HG02610 (cell line): Measurements from ENCODE around the gene ZNF212.

Experiments
- ATAC-seq: cut with Tn5 transposase; IDR thresholded peaks from one replicate; pipeline ENCODE4 v1.9.1; 2021; ENCODE audit warnings: mild to moderate bottlenecking, moderate library complexity; ENCODE audit not compliant: unreplicated experiment

The ZNF212 gene

DNA sequence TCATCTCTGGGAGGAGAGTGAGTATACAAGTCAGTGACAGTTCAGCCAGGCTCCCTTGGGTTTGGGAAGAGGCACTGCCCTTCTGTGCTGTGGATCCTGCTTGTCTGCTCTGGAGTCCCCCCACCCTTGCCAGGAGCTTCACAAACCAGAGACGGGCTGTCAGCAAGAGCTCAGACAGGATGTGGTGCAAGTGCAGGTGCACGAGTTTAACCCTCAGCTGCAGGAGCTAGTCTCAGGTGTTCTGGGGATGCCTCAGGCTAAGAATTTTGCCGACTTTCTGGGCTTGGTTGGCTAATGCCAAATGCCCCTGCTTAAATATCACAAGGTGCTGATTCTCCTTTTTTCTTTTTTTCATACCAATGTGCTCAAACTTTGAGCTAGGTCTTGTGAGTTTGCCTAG is 44.9 kb downstream of the ZNF212 start:
- no peak for ATAC-seq

DNA sequence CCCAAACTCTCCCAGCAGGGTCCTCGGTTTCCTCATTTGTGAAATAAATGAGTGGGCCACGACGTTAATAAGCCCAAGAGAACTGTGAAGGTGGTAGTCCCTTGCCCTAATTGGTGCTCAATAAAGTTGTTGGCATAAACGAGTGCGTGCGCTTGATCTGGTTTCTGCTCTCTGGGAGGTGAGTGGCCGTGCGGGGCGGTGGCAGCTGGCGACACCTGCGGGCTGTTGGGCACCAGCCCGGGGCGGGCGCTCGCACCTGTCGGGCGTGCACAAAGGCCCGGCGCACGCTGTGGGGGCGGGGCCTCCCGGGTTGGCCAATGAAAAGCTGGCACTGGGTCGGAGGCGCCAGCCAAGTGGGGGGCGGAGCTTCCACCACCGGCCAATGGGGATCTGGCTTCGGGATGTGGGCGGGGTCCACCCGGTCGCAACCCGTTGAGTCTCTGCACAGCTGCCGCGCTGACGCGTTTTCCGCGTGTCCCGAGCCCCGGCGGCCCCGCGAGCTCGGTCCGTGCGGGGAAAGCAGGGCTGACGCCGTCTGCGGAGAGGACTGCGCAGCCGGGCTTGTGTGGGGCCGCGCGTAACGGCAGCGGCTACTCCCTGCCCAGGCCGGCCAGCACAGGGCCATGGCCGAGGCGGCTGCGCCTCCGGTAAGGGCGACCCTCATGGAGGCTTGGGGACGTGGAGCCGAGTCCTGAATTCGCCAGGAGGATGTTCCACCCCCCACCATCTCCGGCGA is 45.6 kb downstream of the ZNF212 start:
- peak; percentile 97 for ATAC-seq

DNA sequence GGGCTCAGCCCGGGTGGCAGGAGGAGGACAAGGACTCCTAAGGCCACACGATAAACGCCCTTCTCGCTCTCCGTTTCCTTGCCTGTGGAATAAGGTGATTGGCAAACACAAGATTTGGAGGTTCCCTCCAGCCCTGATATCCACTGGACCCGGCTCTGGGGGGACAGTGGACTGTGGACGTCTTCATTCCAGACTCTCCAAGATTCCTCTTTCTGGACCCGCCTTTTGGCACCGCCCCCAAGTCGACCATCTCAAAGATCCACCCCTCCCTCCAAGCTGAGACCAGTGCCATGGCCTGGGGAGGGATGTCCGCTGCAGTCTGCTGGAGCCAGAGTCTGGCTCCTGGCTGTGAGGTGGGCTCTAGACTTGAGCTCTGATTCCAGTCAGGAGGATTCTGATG is 46.2 kb downstream of the ZNF212 start:
- no peak for ATAC-seq

DNA sequence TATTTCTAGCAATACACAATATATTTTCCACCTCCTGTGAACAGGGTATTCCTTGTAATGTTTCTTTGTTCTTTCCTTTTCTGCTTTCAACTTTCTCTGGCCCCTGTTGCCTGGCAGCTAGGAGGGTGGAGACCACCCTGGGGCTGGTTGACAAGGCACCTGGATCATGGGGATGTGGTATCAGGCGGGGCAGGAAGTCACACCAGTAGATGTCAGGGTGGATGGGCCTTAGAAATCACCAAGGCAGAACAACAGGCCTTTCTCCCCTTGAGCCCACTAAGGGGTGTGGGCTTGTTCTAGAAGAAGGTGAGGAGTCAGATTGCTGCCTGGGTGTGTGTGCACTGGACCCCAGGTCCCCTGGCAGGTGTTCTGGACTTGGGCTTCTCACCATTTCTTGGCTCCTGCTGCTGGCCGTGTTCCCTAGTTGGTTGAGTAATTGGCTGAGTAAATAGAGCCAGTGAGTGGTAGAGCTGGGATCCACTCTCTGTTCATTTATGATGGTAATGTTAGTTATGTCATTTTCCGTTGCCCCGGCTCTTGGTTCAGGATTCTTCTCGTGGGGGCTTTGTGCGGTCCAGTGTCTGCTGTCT is 47.5 kb downstream of the ZNF212 start:
- no peak for ATAC-seq

DNA sequence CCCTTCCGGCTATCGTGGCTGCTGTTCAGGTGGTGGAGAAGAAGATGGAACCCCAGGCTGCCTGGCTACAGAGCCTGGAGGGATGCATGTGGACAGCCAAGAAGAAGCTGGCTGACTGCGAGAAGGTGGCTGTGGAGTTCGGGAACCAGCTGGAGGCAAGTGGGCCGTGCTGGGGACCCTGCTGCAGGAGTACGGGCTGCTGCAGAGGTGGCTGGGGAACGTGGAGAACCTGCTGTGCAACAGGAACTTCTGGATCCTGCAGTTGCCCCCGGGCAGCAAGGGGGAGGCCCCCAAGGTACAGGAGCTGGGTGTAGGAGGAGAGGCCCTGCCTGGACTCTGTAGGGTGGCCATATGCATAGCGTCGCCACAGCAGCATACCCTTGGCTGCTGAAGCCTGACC is 48.2 kb downstream of the ZNF212 start:
- ATAC-seq = no peak

DNA sequence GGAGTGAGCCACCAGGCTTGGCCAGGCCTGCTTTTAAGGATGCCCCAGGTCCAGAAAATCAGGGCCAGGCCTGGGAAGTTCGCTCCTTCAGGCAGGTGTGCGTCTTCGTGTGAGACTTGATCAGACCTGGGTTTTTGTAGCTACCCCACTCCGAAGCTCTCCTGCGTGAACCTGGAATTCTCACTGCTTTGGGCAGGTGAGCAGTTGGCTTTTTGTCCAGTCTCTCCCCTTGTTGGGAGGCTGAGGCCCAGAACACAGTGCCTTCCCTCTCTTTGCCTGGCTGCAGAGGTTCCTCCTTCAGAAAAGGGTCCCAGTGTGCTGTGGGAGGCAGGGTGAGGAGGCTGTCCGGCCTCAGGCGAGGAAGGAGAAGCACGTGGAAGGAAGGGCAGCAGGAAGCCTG is 49.8 kb downstream of the ZNF212 start:
- no peak for ATAC-seq

DNA sequence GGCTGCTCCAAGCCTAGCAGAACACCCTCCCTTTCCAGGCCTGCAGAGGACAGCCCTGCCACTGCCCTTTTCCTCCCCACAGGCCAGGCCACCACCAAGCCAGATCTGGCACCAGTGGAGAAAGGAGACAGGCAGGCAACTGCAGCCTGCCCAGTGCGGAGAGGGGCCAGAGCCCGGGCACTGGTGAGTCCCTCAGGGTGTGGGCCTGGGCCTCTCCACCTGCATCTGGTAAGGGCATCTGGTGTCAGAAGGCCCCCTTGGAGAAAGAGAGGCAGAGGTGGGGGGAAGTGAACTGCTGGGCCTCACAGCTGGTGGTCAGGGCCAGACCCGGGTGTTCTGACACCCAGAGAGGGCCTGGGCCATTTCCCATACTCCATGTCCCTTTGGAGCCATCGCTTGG is 50.4 kb downstream of the ZNF212 start:
- ATAC-seq = no peak

DNA sequence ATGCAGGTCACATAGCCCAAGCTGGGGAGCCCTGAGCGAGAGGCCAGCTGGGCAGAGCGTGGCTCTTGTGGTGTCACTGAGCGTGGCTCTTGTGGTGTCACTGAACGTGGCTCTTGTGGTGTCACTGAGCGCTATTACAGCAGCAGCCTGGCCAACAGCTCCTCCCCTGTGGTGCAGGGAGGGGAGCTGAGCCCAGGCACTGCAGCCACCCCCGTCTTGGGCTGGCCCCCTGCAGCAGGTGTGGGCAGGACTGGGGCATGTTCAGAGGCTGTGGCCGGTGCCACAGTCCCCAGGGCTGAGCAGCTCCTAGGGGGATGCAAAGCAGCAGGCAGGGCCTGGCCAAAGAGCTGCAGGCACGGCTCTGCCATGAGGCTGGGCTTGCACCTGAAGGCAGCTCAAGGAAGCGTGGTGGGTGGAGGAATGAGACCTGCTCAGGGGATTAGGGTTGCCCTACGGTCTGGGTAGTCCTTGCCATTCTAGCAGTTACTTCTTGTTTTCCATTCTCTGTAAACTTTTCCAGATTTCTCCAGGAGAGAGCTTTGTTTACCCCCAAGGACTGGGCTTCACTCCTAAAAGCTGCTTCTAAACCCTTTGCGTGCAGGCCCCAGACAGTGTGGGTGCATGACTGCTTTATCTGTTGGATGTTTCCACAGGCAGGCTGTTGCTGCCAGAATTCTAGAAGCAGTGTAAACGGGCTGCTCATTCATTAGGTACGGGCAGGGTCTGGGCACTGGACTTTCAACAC is 51.8 kb downstream of the ZNF212 start:
- ATAC-seq = no peak

DNA sequence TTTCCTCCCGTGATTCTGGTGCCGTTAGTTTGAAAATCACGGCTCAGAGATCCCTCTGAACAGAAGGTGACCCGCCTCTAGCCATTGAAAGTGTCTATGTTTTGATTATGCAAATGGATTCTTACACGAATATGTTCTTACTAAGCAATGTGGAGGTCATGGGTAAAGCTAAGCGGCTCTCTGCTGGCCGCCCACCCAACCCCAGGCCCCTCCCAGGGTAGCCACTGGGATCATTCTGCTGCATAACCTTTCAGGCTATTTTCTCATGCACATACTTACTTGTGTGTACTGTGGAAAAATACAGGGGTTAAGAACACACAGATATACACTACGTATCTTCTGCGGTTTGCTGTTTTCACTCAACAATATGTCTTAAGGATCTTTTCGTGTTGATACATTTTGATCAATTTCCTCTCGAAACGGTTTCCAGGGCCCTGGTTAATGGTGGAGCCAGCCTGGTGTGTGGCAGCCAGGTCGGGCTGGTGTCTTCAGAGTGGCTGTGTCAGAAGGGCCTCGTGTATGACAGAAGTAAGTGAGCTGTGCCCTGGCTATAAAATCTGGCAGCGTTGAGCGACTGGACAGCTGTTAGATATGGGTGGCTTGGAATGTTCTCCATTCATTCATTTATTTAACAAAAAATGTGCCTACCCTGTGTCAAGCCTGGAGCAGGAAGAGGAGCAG is 52.5 kb downstream of the ZNF212 start:
- no peak for ATAC-seq

DNA sequence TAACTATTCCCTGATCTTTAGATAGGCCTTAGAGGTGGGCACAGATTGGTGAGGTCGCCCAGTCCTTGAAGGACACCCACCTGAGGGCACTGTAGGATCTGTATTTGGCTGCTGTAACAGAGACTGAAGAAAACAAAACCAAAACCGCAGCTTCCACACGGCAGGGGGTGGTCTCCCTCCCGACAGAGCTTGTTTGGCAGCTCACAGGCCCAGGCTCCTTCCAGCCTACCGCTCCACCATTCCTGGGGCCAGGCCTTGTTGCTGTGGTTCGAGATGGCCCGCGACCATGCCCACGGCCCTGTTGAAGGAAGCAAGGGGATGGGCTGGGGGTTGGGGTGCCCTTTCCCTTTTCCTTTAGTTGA is 53.0 kb downstream of the ZNF212 start:
- no peak for ATAC-seq

DNA sequence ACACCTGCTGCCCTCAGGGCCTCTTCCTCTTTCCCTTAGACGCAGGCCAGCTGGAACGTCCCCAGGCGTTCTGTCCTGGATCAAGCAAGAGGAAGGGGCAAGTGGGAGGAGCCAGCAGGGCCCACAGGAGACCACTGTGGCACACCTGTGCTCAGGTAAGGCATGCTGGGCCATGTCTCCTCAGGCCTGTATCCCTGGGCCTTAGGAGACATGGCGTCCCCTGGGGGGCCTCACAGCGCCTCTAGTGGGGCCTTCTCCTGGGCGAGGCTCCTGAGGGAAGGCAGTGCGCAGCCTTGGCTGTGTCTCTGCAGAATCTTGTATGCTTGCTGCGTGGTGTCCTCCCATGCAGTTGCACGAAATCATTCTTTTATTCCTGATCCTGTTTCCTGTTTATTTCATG is 53.9 kb downstream of the ZNF212 start:
- ATAC-seq = no peak

DNA sequence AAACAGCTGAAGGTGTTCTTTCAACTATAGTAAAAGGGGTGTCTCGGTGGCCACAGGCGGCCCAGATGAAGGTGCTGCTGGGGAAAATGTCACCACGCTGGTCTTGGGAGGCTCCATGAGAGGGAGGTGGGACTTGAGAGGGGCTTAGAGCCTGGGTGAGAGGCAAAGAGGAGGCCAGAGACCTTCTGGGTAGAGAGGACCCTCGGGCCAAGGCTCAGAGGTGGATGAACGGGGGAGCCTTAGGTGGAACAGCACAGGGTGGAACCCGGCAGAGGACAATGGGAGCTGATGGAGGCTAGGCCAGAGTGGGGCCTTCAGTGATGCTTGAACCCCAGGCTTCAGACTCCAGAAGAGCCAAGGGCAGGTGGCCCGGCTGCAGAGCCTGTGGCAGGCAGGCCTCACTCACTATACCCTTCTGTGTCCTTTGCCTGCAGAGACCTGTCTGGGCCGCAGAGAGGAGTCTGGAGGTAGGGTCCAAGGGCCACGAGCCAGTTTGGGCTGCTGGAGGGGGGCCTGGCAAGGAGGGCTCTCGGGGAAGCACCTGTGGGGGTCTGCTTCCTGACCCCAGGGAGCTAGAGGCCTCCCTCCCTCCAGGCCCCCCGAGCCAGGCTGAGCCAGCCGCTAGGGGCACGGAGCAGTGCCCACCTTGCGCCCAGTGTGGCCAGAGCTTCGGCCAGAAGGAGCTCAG is 54.6 kb downstream of the ZNF212 start:
- ATAC-seq = no peak

DNA sequence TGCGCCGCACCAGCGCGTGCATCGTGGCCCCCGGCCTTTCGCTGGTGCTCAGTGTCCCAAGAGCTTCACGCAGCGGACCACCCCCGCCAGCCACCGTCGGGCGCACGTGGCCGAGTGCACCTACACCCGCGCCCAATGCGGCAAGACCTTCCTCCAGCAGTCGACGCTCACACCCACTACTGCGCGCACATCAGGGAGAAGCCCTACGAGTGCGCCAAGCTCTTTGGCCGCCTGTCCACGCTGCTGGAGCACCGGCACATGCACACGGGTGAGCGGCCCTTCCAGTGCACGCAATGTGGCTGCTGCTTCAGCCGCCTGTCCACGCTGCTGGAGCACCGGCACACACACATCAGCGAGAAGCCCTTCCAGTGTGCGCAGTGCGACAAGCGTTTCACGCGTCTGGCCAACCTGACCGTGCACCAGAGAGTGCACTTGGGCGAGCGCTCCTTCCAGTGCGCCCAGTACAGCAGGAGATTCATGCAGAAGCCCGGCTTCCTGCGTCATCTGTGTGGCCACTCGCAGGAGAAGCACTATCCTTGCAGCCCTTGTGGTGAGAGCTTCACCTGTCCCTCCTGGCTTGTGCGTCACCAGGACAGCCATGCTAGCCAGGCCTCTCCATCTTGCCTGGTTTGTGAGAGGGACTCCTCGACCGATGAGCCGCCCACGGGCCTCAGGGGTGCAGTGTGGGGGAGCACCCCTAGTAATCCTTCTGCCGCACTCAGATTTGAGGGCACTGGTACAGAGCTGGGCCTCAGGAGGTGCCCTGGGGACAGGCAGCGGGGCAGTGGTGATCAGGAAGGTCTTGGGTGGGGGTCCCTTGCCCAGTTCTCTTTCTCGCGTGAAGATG is 55.4 kb downstream of the ZNF212 start:
- no peak for ATAC-seq

DNA sequence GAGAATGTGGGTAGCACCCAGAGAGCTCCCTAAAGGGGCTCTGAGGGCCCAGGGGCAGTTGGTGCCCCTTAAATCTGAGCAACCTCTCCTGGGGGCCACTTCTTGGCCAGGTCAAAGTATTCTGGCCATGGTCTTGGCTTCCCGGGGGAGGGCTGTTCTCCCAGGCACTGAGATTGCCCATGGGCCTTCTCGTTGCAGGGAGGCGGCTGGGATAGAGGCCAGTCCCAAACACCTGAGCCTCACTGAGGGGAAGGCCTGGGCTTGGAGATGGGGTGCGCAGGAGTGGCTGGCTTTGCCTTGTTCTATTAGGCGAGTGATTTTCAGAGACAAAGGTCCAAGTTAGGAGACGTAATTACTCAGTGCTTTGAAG is 56.0 kb downstream of the ZNF212 start:
- ATAC-seq = no peak

DNA sequence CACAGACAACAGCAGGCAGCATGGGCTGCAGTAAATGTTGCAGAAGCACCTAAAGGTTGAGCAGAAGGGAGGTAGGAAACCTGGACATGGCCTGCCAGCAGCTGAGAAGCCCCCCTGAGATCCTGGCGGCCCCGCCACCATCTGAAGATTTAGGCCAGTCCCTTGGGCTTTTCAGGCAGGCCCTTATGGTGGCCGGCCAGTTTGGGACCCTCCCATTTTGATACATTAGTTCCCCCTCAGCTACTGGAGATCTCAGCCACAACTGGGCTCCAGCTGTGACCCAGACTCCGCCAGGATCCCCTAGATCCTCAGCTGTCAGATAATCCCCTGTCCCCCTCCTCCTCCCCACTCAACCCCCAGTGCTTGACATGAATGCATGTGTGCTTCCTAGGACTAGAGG is 56.9 kb downstream of the ZNF212 start:
- ATAC-seq = no peak

DNA sequence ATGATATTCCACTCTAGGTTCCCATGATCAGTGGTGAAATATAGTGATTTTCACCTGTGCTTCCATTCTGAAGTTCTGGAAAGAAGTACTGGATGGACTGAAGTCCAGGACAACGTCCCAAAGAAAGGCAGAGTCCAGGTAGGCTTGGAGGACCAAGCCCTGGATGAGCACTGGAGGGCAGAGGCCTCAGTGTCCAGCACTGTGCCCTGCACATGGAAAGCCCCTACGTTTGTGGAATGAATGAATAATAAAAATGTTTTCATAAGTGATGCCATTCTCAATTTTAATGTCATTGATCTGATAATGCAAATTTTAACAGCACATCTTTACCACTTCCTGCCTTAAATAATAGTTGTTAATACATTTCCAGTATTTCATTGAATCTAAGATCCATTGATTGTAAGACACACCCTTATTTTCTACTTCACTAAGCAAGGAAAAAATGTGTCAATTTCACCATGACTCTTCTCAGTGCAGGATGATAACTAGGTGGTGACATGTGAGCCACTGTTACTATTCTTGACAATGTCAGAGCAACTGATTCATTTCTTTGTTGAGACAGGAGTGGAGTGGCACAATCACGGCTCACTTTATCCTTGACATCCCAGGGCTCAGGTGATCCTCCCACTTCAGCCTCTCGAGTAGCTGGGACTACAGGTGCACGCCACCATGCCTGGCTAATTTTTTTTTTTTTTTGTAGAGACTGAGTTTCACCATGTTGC is 57.7 kb downstream of the ZNF212 start:
- no peak for ATAC-seq

DNA sequence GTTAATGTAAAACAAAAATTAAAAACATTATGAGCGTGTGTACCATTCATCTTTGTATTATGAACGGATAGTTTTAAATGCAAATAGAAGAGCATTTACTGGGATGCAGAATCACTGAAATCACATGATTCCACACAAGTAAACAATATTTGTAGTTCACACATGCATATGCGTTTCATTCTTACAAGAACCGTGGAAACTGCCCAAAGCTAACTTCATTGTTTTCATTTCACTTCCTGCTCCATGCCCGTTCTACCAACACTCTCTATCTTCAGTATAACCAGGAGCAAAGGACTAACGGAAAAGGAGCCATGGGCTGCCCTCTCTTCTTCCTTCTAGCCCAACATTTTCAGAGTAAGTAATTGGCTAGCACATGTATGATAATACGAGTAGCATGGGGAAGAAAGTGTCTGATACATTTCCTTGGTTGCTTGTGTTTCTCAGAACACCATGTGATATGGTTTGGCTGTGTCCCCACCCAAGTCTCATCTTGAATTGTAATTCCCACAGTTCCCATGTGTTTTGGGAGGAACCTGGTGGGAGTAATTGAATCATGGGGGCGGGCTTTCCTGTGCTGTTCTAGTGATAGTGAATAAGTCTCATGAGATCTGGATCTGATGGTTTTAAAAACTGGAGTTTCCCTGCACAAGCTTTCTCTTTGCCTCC is 61.3 kb downstream of the ZNF212 start:
- no peak for ATAC-seq

DNA sequence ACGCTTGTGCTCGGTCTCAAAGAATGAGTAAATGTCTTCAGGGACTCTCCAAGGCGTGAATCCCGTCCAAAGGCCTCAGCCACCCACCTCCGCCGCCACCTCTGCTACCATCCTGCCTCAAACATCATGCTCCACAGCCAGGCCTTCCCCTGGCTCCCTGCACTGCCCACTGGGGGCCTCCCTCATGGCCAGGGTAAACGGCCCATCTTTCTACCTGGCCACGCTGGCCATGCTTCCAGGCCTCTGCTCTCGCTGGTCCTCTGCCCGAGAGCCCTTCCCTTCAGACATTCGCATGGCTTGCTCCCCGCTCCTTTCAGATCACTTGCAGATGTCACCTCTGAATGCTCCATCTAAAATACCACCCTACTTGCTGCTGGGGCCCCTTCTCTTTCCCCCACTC is 62.8 kb downstream of the ZNF212 start:
- no peak for ATAC-seq

DNA sequence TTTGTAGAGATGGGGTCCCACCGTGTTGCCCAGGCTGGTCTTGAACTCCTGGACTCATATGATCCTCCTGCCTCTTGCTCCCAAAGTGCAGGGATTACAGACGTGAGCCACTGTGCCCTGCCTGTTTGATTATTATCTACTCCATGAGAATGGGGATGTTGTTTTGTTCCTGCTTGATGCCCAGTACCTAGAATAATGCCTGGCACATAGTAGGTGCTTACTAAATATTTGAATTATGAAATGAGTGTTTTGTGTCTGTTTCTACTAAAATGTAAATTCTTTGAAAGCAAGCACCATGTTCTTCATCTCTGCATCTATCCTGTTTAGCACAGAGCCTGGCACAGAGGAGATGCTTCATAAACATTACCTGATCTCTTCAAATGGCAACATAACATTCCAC is 63.4 kb downstream of the ZNF212 start:
- no peak for ATAC-seq
